Ishikawa (cell line): ENCODE data around the gene GALNTL6.

Source experiments
- CEBPB ChIP-seq: IDR thresholded peaks from 2 replicates; pipeline ENCODE4 v1.6.1; 2012
- CREB1 ChIP-seq: IDR thresholded peaks from 2 replicates; pipeline ENCODE4 v1.6.1; 2012; ENCODE audit warnings: low read depth
- EGR1 ChIP-seq: IDR thresholded peaks from 2 replicates; pipeline ENCODE4 v1.6.1; 2012
- EP300 ChIP-seq: IDR thresholded peaks from 2 replicates; pipeline ENCODE4 v1.6.1; 2012; ENCODE audit warnings: borderline replicate concordance
- FOXM1 ChIP-seq: IDR thresholded peaks from 2 replicates; pipeline ENCODE4 v1.6.1; 2012; ENCODE audit warnings: low read depth, borderline replicate concordance
- MAX ChIP-seq: IDR thresholded peaks from 2 replicates; pipeline ENCODE4 v1.6.1; 2012
- NFIC ChIP-seq: IDR thresholded peaks from 2 replicates; pipeline ENCODE4 v1.6.1; 2012
- RAD21 ChIP-seq: IDR thresholded peaks from 2 replicates; pipeline ENCODE4 v1.6.1; 2012; ENCODE audit warnings: low read depth
- REST ChIP-seq: IDR thresholded peaks from 2 replicates; pipeline ENCODE4 v1.6.1; 2012; ENCODE audit warnings: low read depth, mild to moderate bottlenecking
- TAF1 ChIP-seq: IDR thresholded peaks from 2 replicates; pipeline ENCODE4 v1.6.1; 2012; ENCODE audit warnings: low read depth, mild to moderate bottlenecking
- TCF12 ChIP-seq: IDR thresholded peaks from 2 replicates; pipeline ENCODE4 v1.6.1; 2012; ENCODE audit warnings: low read depth
- TEAD4 ChIP-seq: IDR thresholded peaks from 2 replicates; pipeline ENCODE4 v1.6.1; 2012
- YY1 ChIP-seq: IDR thresholded peaks from 2 replicates; pipeline ENCODE4 v1.6.1; 2012; ENCODE audit warnings: low read depth
- ZBTB7A ChIP-seq: IDR thresholded peaks from 2 replicates; pipeline ENCODE4 v1.6.1; 2012; ENCODE audit warnings: low read depth

- TF ChIP-seq TAF1 (no peak), TCF12 (no peak), EP300 (no peak), REST (no peak), YY1 (no peak), CEBPB (no peak), TEAD4 (no peak), EGR1 (no peak), ZBTB7A (no peak), MAX (no peak), RAD21 (no peak), CREB1 (no peak), FOXM1 (no peak), NFIC (no peak)
Measured at GRCh38 chr4:171814545-171814944, 1.3 kb downstream of the GALNTL6 start.
